HEK293 (cell line): ENCODE measurements around the gene PRDX3.
"Not testable (repeated sequence)": the region's sequence is repeated elsewhere in the genome, so short reads cannot be mapped to it uniquely, and the experiment has no call there.

Experiments used
- CTCF ChIP-seq: fragments of 450-650 bp; formaldehyde crosslinking; IDR thresholded peaks from 2 replicates; pipeline ENCODE4 v1.5.1; 2016; ENCODE audit warnings: missing biosample characterization, missing genetic modification characterization
- ZNF133 ChIP-seq: fragments of 450-650 bp; formaldehyde crosslinking; IDR thresholded peaks from 2 replicates; pipeline ENCODE4 v1.5.1; 2016; ENCODE audit warnings: missing biosample characterization, missing genetic modification characterization
- ZNF580 ChIP-seq: fragments of 450-650 bp; formaldehyde crosslinking; IDR thresholded peaks from 2 replicates; pipeline ENCODE4 v1.5.1; 2016; ENCODE audit warnings: missing biosample characterization, missing genetic modification characterization

DNA sequence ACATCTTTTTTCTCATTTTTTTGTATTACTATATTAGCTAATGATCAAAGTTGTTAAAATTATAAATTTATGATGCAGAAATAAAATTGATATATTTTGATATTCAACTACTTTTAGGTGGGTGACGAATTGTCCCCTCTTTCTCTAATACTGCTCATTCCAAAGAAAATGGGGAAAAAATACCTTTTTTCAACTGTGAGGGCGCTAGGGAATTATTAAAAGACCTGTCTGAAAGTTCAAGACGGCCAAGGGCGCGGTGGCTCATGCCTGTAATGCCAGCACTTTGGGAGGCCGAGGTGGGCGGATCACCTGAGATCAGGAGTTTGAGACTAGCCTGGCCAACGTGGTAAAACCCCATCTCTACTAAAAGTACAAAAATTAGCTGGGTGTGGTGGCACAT lies 40.7 kb downstream of the PRDX3 start:
- TF ChIP-seq ZNF133 (tag by site-specific recombination); ZNF580 (tag by site-specific recombination); CTCF: not testable (repeated sequence)
